K562 (cell line): ENCODE data around the gene GIMAP1. TPM values are rescaled to one million over a fixed set of nuclear protein-coding genes. Genes with fewer than 3 reads are reported as not detected.

Source experiments
- ATAC-seq: fragments of 200-7000 bp; cut with Tn5 transposase; 3 replicates; pipeline ENCODE4 v1.9.1; 2020; ENCODE audit warnings: moderate library complexity
- Bru-seq: library from RNA; stranded (reverse); fragments of 400-500 nt; gene quantifications from one replicate; lab custom pipeline; 2021; lab: Mats Ljungman, UMichigan
- BruChase-seq, 2 experiments: library from RNA; stranded (reverse); fragments of 400-500 nt; gene quantifications; one replicate each; lab custom pipeline; 2021; lab: Mats Ljungman, UMichigan
- BruUV-seq: library from RNA; stranded (reverse); fragments of 400-500 nt; replicated peaks from 2 replicates; lab custom pipeline; 2021; lab: Mats Ljungman, UMichigan
- CTCF ChIA-PET: fragments of 300-600 bp; formaldehyde crosslinking; extraction: SDS; loops from one replicate; lab custom pipeline; 2021; ENCODE audit warnings: low intra/inter-chr PET ratio; lab: Yijun Ruan, JAX
- POLR2A ChIA-PET: fragments of 300-600, 350-650 bp; sonication (Branson Sonifier 250); formaldehyde crosslinking; extraction: SDS; loops from one replicate; lab custom pipeline; 2021; ENCODE audit warnings: antibody characterized with exemption, inconsistent platforms; lab: Yijun Ruan, JAX
- DNase-seq, 4 experiments: peaks; one replicate each; pipeline versions ENCODE4 v3.0.0 to v3.0.0-alpha.2; 2011 to 2018; ENCODE audit warnings: low spot score in 3 of 4, mixed read lengths in 3 of 4; ENCODE audit errors: extremely low read depth in 1 of 4
- FAIRE-seq: peaks from 2 replicates; lab custom pipeline; 2011; peaks lifted over from hg19 to GRCh38; lab: Jason Lieb, UNC
- H2AFZ ChIP-seq: 2 replicates; pipeline ENCODE4 v1.6.0; 2011; ENCODE audit warnings: low read depth, low read length, control low read depth, inconsistent platforms
- H3K27ac ChIP-seq: fragments of 200-600 bp; 3 replicates; pipeline ENCODE4 v1.8.0; 2011; ENCODE audit warnings: low read depth, mild to moderate bottlenecking, control low read depth, inconsistent platforms, low read length, moderate library complexity, mixed read lengths; ENCODE audit errors: extremely low read depth
- H3K27me3 ChIP-seq, 2 experiments: fragments of 300-600 bp in 1 of 2; 2 replicates in 1 of 2; 3 replicates in 1 of 2; pipeline versions ENCODE4 v1.6.0 to v1.8.0; 2011; ENCODE audit warnings: inconsistent platforms in 2 of 2, low read length in 2 of 2, mild to moderate bottlenecking in 1 of 2, mixed read lengths in 1 of 2, moderate library complexity in 1 of 2; ENCODE audit not compliant: control insufficient read depth in 2 of 2, insufficient read depth in 2 of 2
- H3K36me3 ChIP-seq: fragments of 300-600 bp; 3 replicates; pipeline ENCODE4 v1.8.0; 2011; ENCODE audit warnings: mild to moderate bottlenecking, low read length, inconsistent platforms; ENCODE audit not compliant: control insufficient read depth, insufficient read depth
- H3K4me1 ChIP-seq, 2 experiments: fragments of 200-600 bp in 1 of 2; replicated peaks in 1 of 2; 2 replicates in 1 of 2; 3 replicates in 1 of 2; pipeline versions ENCODE4 v1.5.1 to v1.8.0; 2011; ENCODE audit warnings: inconsistent platforms in 2 of 2, low read length in 2 of 2, mild to moderate bottlenecking in 1 of 2, mixed read lengths in 1 of 2, moderate library complexity in 1 of 2; ENCODE audit not compliant: control insufficient read depth in 2 of 2, insufficient read depth in 2 of 2
- H3K4me2 ChIP-seq: 2 replicates; pipeline ENCODE4 v1.6.1; 2011; ENCODE audit warnings: low read length, control low read depth, inconsistent platforms, mixed read lengths; ENCODE audit not compliant: insufficient read depth
- H3K4me3 ChIP-seq: fragments of 200-600 bp; sonication (generic), shearing (Covaris generic); 2 replicates; pipeline ENCODE4 v1.5.1; 2016; ENCODE audit warnings: control low read depth, inconsistent platforms
- H3K79me2 ChIP-seq: fragments of 200-600 bp; 3 replicates; pipeline ENCODE4 v1.8.0; 2011; ENCODE audit warnings: low read length, inconsistent platforms; ENCODE audit not compliant: control insufficient read depth, insufficient read depth
- H3K9ac ChIP-seq, 2 experiments: 2 replicates each; pipeline versions ENCODE4 v1.6.0 to v1.6.1; 2011; ENCODE audit warnings: low read depth in 2 of 2, low read length in 2 of 2, control low read depth in 1 of 2, inconsistent platforms in 1 of 2, mild to moderate bottlenecking in 1 of 2, mixed read lengths in 1 of 2; ENCODE audit not compliant: insufficient read depth in 1 of 2
- H3K9me1 ChIP-seq: one replicate; pipeline ENCODE4 v1.6.0; 2011; ENCODE audit warnings: inconsistent platforms, mild to moderate bottlenecking, low read length, moderate library complexity; ENCODE audit not compliant: control insufficient read depth, insufficient read depth
- H3K9me3 ChIP-seq: replicated peaks from 2 replicates; pipeline ENCODE4 v1.5.1; 2011; ENCODE audit warnings: low read depth, low read length, inconsistent platforms; ENCODE audit not compliant: control insufficient read depth, insufficient read depth
- H4K20me1 ChIP-seq: replicated peaks from 2 replicates; pipeline ENCODE4 v1.6.1; 2011; ENCODE audit warnings: low read length, inconsistent platforms, mixed read lengths; ENCODE audit not compliant: control insufficient read depth, insufficient read depth
- CBX8 ChIP-seq: fragments of 200-600 bp; sonication (generic); IDR thresholded peaks from 2 replicates; pipeline ENCODE4 v1.6.1; 2012; ENCODE audit warnings: borderline replicate concordance, mixed run types, low read depth, mild to moderate bottlenecking, moderate library complexity, mixed read lengths, low read length, control low read depth, inconsistent platforms; ENCODE audit not compliant: poor library complexity, severe bottlenecking; ENCODE audit errors: extremely low read depth
- HOXB6 ChIP-seq: fragments of 250-450 bp; sonication (Bioruptor Pico); IDR thresholded peaks from 2 replicates; pipeline ENCODE4 v1.5.1; 2022; ENCODE audit warnings: mild to moderate bottlenecking, borderline replicate concordance
- MCM3 ChIP-seq: fragments of 450-650 bp; IDR thresholded peaks from 2 replicates; pipeline ENCODE4 v1.6.1; 2016
- RCOR1 ChIP-seq, 2 experiments: IDR thresholded peaks; 2 replicates each; pipeline ENCODE4 v1.6.1; 2012; ENCODE audit warnings: low read depth in 2 of 2, low read length in 2 of 2, borderline replicate concordance in 1 of 2, improper control_type of control experiment in 1 of 2
- TEAD4 ChIP-seq, 2 experiments: sonication (generic) in 1 of 2; formaldehyde crosslinking in 1 of 2; IDR thresholded peaks; 2 replicates each; pipeline versions ENCODE4 v1.6.1 to v1.8.0; 2012 to 2022; ENCODE audit warnings: borderline replicate concordance in 1 of 2, inconsistent platforms in 1 of 2, low read length in 1 of 2, mild to moderate bottlenecking in 1 of 2, missing genetic modification reagents in 1 of 2
- THRAP3 ChIP-seq: fragments of 450-650 bp; IDR thresholded peaks from 2 replicates; pipeline ENCODE4 v1.6.1; 2016; ENCODE audit warnings: mild to moderate bottlenecking, inconsistent platforms, borderline replicate concordance
- XRCC5 ChIP-seq: fragments of 200-400 bp; formaldehyde crosslinking; IDR thresholded peaks from 2 replicates; pipeline ENCODE4 v1.6.1; 2017; ENCODE audit warnings: low read depth, mild to moderate bottlenecking, low read length
- ZNF695 ChIP-seq: fragments of 450-650 bp; formaldehyde crosslinking; IDR thresholded peaks from 2 replicates; pipeline ENCODE4 v1.4.0; 2020; ENCODE audit warnings: mild to moderate bottlenecking, moderate library complexity
- WGBS: fragments of 100-300 bp; shearing (Covaris generic); methylation state at CpG from one replicate; pipeline ENCODE4 v1.1.6; 2016; ENCODE audit warnings: low coverage, mixed read lengths; ENCODE audit not compliant: insufficient coverage; ENCODE audit errors: missing lambda C conversion rate; 5-methylcytosine and 5-hydroxymethylcytosine counted together
- in situ Hi-C: fragments of 300-500 bp; cut with MboI; formaldehyde crosslinking; loops from 4 replicates; pipeline ENCODE4 v1.15.0; 2018; ENCODE audit warnings: inconsistent platforms, mixed read lengths
- intact Hi-C: fragments of 100-400 bp; cut with micrococcal nuclease; formaldehyde crosslinking; loops from 2 replicates; pipeline ENCODE4 v1.14.2; 2022
- long read RNA-seq, 3 experiments: library from polyadenylated mRNA in 2 of 3; library from RNA in 1 of 3; unstranded in 2 of 3; stranded (forward) in 1 of 3; transcript quantifications; one replicate each; pipeline ENCODE4 v2.0.0, GENCODE V29; 2019 to 2022
- polyA minus RNA-seq, 3 experiments: library from RNA; depleted of rRNA, polyadenylated mRNA; stranded (reverse); fragments of >200 nt; gene quantifications; 2 replicates each; pipeline ENCODE4 v1.2.3, GENCODE V29; 2011
- polyA plus RNA-seq, 8 experiments: library from polyadenylated mRNA; depleted of rRNA in 4 of 8; stranded (reverse) in 5 of 8; unstranded in 3 of 8; fragments of >200 nt; fragmentation: Nextera tagmentation in 2 of 8; fragmentation: Illumina TruSeq in 1 of 8; extraction: Ambion mirVana in 2 of 8; extraction: Trizol in 1 of 8; gene quantifications; 2 replicates each; pipeline versions ENCODE4 v1.2.1 to v1.2.3, GENCODE V29; 2011 to 2014; ENCODE audit warnings: inconsistent platforms in 1 of 8, missing spikeins in 1 of 8
- total RNA-seq, 7 experiments: library from RNA; depleted of rRNA in 6 of 7; stranded (reverse); fragments of >200 nt in 6 of 7; fragmentation: Illumina TruSeq in 2 of 7; extraction: Trizol in 2 of 7; gene quantifications; 2 replicates each; pipeline versions ENCODE4 v1.2.1 to v1.2.3, GENCODE V29; 2011 to 2021; ENCODE audit warnings: low replicate concordance in 1 of 7

GIMAP1 gene
- total RNA-seq (2011; cell fraction: chromatin; rRNA removed; ENCODE audit: low replicate concordance), result not detected in 2 replicates
- total RNA-seq (2011; cell fraction: nucleolus; rRNA removed), result not detected in 2 replicates
- not detected in 2 replicates for total RNA-seq (2011; cell fraction: nucleoplasm; rRNA removed)
- total RNA-seq (2014; rRNA removed), result not detected in 2 replicates
- total RNA-seq (2014; rRNA removed; fragmentation: Illumina TruSeq; extraction: Trizol), result not detected in 2 replicates
- total RNA-seq (2015; rRNA removed; fragmentation: Illumina TruSeq; extraction: Trizol), result not detected in 2 replicates
- total RNA-seq (2021), result 0.11 and 0.13 TPM in 2 replicates
- not detected in 2 replicates for polyA plus RNA-seq (2011; rRNA removed)
- polyA plus RNA-seq (2011; cell fraction: cytosol; rRNA removed), result 0.03 TPM in 1 of 2 replicates, not detected in the other
- polyA plus RNA-seq (2011; cell fraction: nucleus; rRNA removed), result not detected in 2 replicates
- polyA plus RNA-seq (2012), result not detected in 2 replicates
- polyA plus RNA-seq (2014; fragmentation: Illumina TruSeq; extraction: Trizol), result not detected in 2 replicates
- polyA plus RNA-seq (2014; fragmentation: Nextera tagmentation; extraction: Ambion mirVana), result not detected
- 0.04 TPM in 1 of 2 replicates, not detected in the other for polyA plus RNA-seq (2014; rRNA removed)
- polyA minus RNA-seq (2011; rRNA and poly(A)+ RNA removed), result not detected in 2 replicates
- polyA minus RNA-seq (2011; cell fraction: cytosol; rRNA and poly(A)+ RNA removed), result not detected in 2 replicates
- not detected in 2 replicates for polyA minus RNA-seq (2011; cell fraction: nucleus; rRNA and poly(A)+ RNA removed)
- Bru-seq, nascent RNA, result percentile 19 among the genes with signal in this experiment
- BruChase-seq, experiment 1, labeled RNA remaining after a 2-hour chase, result not detected
- BruChase-seq, experiment 2, labeled RNA remaining after a 6-hour chase, result percentile 15 among the genes with signal in this experiment
- long read RNA-seq, experiment 1, result 0 reads
- long read RNA-seq, experiment 2, result 0 reads
- long read RNA-seq, experiment 3, result 0 reads

- H2AFZ ChIP-seq, result no peak within 1 kb of the TSS
- H3K79me2 ChIP-seq, result no peaks in the 10 kb centered on the region
- H3K27me3 ChIP-seq, result peaks cover 34 to 35% of the 10 kb centered on the region in 2 experiments
- no peak within 1 kb of the TSS for H3K9ac ChIP-seq
- in situ Hi-C loops (no loop called here), intact Hi-C loops (no loop called here)
- no peak within 1 kb of the TSS for H3K27ac ChIP-seq
- TF ChIP-seq MCM3 (no peak), XRCC5 (no peak), CBX8 (no peak), RCOR1 (IDR thresholded peaks at IDR 0.05; ENCODE audit: borderline replicate concordance in 1 of 2, low read depth in 2 of 2, low read length in 2 of 2) (no peak), HOXB6 (no peak), ZNF695 (no peak), THRAP3 (no peak), TEAD4 (IDR thresholded peaks at IDR 0.05; ENCODE audit: low read length) (no peak), TEAD4 (CRISPR knock-in tag; IDR thresholded peaks at IDR 0.05; ENCODE audit: borderline replicate concordance) (no peak)
- no peaks in the 10 kb centered on the region for H3K9me1 ChIP-seq
- H3K4me2 ChIP-seq, result no peak within 1 kb of the TSS
- FAIRE-seq (no peak), DNase-seq (no peak), ATAC-seq (no peak)
- ChIA-PET POLR2A (no interaction called here), CTCF (no interaction called here)
- 3% methylated on average over 5 of the region's 5 CpGs for WGBS
- no peak within 1 kb of the TSS for H3K4me3 ChIP-seq
- H3K9me3 ChIP-seq, result no peaks in the 10 kb centered on the region
- BruUV-seq, result no TSS peak
- peaks cover 0 to 8% of the 10 kb centered on the region in 2 experiments; a peak in 1 of 5 replicates for H3K4me1 ChIP-seq
- no peaks in the 10 kb centered on the region for H4K20me1 ChIP-seq
- H3K36me3 ChIP-seq, result no peaks in the 10 kb centered on the region
Measured at GRCh38 chr7:150716368-150716767, at the start of gene GIMAP1. GIMAP1 (plus strand) TSS chr7:150716613; CDS start chr7:150719048, 2,435 bp downstream.
